ENCODE measurements around the gene METTL1. TPM values are rescaled to one million over a fixed set of nuclear protein-coding genes. Genes with fewer than 3 reads are reported as not detected.

METTL1 gene
- total RNA-seq, 2 donors from 2014 or later: 1.5 to 8.5 TPM

- no peak for DNase-seq (ENCODE audit: low spot score)
Measured at GRCh38 chr12:57731411-57732080, 40.4 kb downstream of the METTL1 start.

GRCh38 chr12:57730336-57731067 lies 41.4 kb downstream of the METTL1 start:
- no peak for TF ChIP-seq CTCF (IDR thresholded peaks at IDR 0.05)
- DNase-seq (ENCODE audit: low spot score): no peak
- H3K4me1 ChIP-seq: peaks cover 0 to 29% of the 10 kb centered on the region in 2 donors
- no peaks in the 10 kb centered on the region for H3K9me3 ChIP-seq
- H3K36me3 ChIP-seq: no peaks in the 10 kb centered on the region
- H3K27ac ChIP-seq: no peak overlapping the region
- H3K4me3 ChIP-seq: no peak overlapping the region
- peaks cover 0 to 1% of the 10 kb centered on the region in 2 donors for H3K27me3 ChIP-seq

More at GRCh38 chr12:57731411-57732080, 40.4 kb downstream of the METTL1 start:
- Histone ChIP-seq H3K9me3 (no peaks in the 10 kb centered on the region), H3K27me3 (peaks cover 5 to 8% of the 10 kb centered on the region in 2 donors), H3K27ac (no peak overlapping the region), H3K36me3 (no peaks in the 10 kb centered on the region), H3K4me1 (peaks cover 0 to 30% of the 10 kb centered on the region in 2 donors), H3K4me3 (no peak overlapping the region)
- TF ChIP-seq CTCF (IDR thresholded peaks at IDR 0.05): no peak

- H3K9me3 ChIP-seq: no peaks in the 10 kb centered on the region
- no peaks in the 10 kb centered on the region for H3K36me3 ChIP-seq
- DNase-seq (ENCODE audit: low spot score): no peak
- TF ChIP-seq CTCF (IDR thresholded peaks at IDR 0.05): no peak
- H3K4me1 ChIP-seq: peaks cover 0 to 25% of the 10 kb centered on the region in 2 donors
- H3K4me3 ChIP-seq: no peak overlapping the region
- H3K27me3 ChIP-seq: no peaks in the 10 kb centered on the region
- no peak overlapping the region for H3K27ac ChIP-seq
Measured at GRCh38 chr12:57729321-57729844, 42.5 kb downstream of the METTL1 start.

- Histone ChIP-seq H3K27ac (no peak overlapping the region), H3K4me1 (peaks cover 0 to 25% of the 10 kb centered on the region in 2 donors), H3K4me3 (no peak overlapping the region), H3K27me3 (no peaks in the 10 kb centered on the region), H3K9me3 (no peaks in the 10 kb centered on the region), H3K36me3 (no peaks in the 10 kb centered on the region)
- no peak for TF ChIP-seq CTCF (IDR thresholded peaks at IDR 0.05)
- DNase-seq (ENCODE audit: low spot score): no peak
Measured at GRCh38 chr12:57727758-57728395, 44.0 kb downstream of the METTL1 start.

GRCh38 chr12:57726884-57727757 lies 44.8 kb downstream of the METTL1 start:
- H3K27ac ChIP-seq: peak overlapping the region; percentile 41 to 64

More at GRCh38 chr12:57726884-57727757, 44.8 kb downstream of the METTL1 start:
- Histone ChIP-seq H3K4me3 (peak overlapping the region; percentile 49 to 63), H3K36me3 (no peaks in the 10 kb centered on the region), H3K27me3 (no peaks in the 10 kb centered on the region), H3K4me1 (peaks cover 0 to 25% of the 10 kb centered on the region in 2 donors), H3K9me3 (no peaks in the 10 kb centered on the region)
- TF ChIP-seq CTCF (IDR thresholded peaks at IDR 0.05): peak in 1 of 2 donors; percentile 42
- no peak for DNase-seq (ENCODE audit: low spot score)
